Stimulated activated CD4-positive, alpha-beta T cell treated with anti-CD3 and anti-CD28 coated beads, Interleukin-1b, Interleukin-23, amount 100 ng/mL, for 1 hour (primary cell): Measurements from ENCODE around the gene PANX1.
"Not testable (repeated sequence)": the region's sequence is repeated elsewhere in the genome, so short reads cannot be mapped to it uniquely, and the experiment has no call there.

ENCODE experiments used
- DNase-seq, 2 donors: peaks; one replicate each; pipeline ENCODE4 v3.0.0-alpha.2; 2020; ENCODE audit warnings: low read depth in 2 of 2

Gene PANX1

DNA sequence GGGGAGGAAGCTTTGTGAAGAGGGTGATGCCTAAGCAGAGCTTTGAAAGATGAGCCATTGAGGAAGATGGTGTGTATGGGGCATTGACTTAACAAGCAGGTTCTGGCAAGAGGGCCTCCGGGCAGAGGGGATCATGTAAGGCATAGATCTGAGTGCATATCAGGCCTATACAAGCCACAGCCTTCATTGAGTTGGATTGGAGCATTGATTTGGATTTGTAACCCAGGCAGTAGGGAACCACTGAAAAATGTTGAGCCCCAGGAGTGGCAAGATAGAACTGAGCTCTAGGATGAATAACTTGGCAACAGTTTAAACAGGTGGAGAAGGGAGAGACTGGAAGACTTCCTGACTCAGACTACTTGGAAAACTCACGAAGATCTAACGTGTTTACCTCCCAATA lies 21.4 kb downstream of the PANX1 start:
- no peak for DNase-seq

DNA sequence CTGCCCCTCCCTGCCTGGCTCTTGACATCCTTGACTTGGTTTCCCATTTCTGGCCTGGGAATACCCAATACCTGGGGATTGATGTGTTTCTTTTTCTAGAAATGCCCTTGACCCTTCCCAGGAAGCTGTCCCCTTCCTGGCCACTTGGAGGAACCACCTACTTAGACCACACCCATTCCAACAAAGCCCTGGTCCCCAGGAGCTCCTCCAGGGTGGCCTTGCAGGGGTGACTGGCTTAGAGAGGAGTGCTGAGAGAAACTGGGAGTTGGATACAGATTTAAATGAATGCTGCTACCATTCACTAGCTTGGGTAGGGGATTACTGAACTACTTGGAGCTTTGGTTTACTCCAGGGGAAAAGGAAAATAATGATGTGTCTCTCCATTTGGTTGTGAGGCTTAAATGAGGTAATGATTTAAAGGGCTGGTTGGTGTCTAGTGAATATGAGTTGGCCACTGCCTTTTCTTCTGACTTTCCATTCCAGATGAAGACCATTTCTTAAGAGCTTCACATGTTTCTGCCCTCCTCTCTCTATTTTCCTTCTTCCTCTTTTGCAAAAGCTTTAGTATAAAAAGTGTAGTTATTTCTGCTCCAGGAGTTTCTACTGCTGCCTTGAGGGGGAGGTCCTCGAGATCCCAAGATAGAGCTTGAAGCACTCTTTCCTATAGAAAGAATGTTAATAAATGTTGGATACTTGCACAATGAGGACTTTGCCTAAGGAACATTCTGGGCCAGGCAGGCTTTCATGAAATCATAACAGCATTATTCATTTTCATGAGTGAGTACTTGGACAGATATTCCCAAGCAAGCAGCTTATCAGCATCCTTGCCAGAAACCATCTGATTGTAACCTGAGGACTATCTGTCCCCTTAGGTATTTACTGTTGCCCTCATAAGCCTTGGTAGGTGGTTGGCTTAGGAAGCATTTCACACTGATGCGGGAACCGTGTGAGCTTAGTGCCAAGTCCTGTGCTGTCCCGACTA lies 22.4 kb downstream of the PANX1 start:
- no peak for DNase-seq

DNA sequence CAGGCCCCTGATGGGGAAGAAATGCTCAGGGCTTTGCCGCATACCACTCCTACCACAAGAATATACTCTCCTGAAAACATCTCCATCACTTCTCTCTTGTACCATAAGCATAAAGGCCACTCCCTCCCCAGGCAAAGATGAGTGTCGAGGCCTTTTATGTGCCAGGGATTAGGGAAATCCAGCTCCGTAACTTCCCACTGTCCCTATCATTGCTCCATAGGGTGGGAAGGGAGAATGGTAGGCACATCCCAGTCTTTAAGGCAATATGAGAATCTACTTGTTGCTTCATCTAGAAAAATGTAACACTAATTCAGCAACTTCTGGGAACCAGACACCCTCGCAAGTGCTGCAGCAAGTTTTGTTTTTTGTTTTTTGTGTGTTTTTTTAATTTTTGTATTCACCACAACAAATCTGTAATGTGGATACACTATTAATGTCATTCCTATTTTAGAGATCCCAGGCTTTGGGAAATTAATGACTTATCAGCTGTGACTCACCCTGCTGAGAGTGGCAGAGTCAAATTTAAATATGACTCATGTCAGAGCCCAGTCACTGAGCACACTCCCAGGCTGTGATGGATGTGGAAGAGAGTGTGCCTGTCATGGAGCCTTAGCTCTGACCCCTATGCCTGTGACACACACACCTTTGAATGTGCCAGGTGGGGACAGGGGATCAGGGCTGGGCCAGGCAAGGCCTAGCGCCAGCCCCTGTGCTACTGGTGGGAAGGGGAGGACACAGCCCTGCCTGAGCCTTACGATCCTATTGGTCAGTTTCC lies 23.4 kb downstream of the PANX1 start:
- DNase-seq = no peak

DNA sequence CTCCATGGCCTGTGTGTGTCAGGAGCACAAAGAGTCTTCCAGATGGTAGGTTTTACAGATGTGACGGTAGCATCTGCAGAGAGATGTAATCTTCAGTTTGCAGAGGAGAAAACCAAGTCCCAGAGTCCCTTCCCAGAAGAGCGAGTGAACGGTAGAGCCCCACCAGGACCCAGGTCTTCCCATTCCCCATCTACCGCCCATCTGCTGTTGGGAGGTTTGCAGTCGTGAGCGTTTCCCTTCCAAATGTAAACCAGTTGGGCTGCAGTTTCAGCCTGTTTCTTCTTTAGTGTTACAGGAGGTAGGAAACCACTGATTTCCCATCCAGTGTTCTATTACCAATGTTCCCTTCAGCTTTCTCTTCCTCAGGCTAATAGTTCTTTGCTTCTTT lies 24.0 kb downstream of the PANX1 start:
- no peak for DNase-seq

DNA sequence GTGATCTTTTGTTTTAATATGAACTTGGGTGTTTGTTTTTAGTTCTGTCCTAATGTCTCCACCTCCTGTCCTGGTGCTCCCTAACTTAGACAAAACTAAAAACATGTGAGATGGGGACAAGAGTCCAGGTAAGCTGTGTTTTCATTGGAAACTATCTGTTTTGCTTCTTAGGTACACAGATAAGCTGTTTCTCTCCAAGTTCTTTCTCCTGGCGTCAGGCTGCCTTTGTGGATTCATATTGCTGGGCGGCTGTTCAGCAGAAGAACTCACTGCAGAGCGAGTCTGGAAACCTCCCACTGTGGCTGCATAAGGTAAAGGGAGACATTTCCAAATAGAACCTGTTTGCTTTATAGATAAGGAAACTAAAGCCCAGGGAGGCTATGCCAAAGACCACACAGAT lies 24.7 kb downstream of the PANX1 start:
- no peak for DNase-seq

DNA sequence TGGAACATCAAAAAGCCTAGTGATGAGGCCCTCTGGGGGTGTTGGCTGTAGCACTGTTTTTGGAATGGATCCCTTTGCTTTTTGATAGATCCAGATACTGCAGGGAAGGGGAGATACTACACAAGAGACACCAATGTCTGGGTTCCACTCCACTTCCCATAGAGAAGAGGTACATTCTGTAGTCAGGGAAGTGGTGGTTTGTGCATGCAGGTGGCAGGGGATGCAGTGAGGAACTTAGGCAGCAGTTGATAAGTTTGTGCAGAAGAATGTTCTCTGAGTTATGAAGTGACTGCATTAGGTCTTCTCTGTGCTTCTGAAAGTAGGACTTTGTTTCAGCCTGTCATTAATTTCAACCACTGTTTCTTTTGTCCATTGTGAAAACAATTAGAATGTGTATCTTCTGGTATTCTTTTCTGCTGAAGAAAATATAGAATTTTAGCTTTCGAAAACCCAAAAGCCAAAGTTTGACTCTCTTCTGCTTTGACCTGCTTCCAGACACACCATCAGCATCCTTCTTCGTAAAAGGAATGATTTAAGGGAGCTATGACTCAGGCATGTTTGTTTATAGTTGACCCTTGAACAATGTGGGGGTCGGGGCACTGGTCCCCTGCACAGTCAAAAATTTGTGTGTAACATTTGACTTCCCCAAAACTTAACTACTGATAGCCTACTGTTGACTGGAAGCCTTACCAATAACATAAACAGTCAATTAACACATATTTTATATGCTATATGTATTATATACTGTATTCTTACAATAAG lies 25.6 kb downstream of the PANX1 start:
- no peak for DNase-seq

DNA sequence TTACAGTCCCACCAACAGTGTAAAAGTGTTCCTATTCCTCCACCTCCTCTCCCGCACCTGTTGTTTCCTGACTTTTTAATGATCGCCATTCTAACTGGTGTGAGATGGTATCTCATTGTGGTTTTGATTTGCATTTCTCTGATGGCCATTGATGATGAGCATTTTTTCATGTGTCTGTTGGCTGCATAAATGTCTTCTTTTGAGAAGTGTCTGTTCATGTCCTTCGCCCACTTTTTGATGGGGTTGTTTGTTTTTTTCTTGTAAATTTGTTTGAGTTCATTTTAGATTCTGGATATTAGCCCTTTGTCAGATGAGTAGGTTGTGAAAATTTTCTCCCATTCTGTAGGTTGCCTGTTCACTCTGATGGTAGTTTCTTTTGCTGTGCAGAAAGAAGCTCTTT lies 28.7 kb downstream of the PANX1 start:
- not testable (repeated sequence) for DNase-seq

DNA sequence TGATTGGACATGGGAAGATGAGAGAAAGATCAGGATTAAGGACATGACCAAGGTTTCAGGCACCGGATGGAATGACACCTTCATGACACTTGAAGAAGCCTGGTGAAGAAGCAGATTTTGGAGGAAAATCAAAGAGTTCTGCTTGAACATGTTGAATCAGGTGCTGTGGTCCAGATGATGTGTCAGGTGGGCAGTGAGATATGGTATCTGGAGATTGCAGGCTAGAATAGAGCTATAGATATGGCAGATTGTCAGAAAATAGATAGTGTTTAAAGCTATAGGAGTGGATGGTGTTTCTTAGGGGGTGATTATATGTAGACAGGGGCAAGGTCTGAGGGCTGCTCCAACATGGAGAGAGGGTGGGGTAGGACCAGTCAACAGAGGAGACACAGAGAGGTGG lies 40.2 kb downstream of the PANX1 start:
- no peak for DNase-seq

DNA sequence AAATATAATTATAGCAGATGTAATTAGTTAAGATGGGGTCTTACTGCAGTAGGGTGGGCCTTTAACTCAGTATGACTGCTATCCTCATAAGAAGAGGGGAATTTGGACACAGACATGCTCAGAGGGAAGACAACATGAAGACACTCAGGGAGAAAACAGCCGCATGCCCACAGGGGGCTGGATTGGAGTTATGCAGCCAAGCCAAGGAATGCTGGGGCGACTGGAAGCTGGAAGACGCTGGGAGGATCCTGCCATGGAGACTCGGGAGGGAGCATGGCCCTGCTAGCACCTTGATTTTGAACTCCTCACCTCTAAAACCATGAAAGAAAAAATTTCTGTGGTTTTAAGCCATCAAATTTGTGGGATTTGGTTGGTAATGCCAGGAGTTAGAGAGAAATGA lies 40.9 kb downstream of the PANX1 start:
- DNase-seq = no peak

DNA sequence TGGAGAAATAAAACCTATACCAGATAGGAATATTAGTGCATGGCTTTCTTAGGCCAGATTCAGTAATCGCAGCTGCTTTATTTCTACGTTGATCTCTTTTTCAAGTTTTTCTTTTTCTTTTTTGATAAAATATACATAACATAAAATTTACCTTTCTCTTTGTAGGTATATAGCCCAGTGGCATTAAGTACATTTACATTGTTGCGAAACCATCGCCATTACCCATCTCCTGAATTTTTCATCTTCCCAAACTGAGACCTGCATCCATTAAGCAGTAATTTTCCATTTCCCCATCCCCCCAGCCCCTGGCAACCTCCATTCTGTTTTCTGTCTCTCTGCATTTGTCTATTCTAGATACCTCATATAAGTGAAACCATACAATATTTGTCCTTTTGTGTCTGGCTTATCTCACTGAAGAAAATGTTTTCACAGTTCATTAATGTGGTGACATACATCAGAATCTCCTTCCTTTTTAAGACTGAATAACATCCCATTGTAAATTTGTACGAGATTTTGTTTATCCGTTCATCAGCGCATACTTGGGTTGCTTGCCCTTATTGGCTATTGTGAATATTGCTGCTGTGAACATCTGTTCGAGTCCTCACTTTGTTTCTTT lies 41.4 kb downstream of the PANX1 start:
- no peak for DNase-seq

DNA sequence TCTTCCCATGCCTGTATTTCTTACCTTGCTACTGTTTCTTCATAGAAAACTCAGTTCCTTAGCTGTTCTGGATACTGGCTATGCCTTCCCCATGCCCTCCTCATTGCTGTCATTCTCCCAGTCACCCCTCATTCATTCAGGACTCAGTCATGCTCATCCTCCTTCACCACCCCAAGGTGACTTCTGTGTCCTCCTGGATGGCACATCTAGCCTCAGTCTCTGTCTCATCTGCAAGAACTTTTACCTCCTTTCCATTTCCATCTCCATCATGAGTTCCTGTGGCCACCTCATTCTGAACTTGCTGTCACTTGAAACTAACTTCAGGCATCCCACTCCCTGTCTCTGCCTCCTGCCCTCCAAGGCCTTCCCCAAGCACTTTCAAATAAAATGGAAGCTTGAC lies 42.3 kb downstream of the PANX1 start:
- no peak for DNase-seq

DNA sequence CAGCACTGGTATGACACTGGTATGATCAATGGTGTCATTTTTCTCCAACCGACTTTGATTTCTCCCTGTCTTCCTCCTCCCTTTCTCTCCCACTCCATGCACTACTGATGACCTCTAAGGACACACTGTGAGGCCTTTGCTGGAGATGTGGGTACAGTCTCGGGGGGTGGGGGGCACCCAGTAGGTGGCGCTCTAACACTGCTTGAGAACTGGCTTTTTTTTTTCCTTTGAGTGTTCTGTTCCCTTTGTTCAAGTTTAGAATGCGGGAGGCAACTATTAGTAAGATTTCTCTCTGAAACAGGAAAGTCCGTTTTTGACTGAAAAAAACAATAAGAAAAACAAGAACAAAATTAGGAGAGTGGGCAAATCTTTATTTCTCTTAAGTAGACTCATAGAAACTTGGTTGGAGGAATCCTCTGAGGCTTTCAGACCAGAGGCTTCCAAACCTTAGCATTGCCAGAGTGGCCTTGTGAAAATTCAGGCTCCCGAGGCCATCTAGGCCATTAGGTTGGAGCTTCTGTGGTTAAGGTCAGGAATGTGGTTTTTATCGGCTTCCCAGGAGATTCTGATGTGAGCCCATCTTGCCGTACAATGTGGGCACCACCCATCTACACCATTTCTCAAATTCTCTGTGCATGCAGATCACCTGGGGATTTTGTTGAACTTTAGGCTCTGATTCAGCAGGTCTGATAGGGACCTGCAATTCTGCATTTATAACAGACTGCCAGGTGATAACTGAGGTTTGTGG lies 43.2 kb downstream of the PANX1 start:
- DNase-seq = no peak

DNA sequence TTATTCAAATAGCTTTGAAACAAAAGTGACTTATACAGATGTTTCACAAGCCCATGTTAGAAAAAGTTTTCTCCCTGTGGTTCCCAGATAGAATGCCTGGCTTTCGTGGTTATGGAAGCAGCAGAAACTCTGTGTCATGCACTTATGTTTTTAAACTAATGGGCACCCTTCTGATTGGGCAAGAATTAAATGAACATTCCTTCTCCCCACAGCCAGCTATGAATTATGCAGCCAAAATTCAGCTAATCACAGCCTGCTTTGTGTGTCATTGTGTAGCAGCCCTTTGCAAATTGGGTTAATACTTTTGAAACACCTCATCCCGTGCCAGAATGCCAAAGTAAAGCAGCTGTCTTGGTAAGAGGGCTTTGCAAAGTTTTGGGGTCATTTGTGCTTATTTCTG lies 46.9 kb downstream of the PANX1 start:
- no peak for DNase-seq

DNA sequence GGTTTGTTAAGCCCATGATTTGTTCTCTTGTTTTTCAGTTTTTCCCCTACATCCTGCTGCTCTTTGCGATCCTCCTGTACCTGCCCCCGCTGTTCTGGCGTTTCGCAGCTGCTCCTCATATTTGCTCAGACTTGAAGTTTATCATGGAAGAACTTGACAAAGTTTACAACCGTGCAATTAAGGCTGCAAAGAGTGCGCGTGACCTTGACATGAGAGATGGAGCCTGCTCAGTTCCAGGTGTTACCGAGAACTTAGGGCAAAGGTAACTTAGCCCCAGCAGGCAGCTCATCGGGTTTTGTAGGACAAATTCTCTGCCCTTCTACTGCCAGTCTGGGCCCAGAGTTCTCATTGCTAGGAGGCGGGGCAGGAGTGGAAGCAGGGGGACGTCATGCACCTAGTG lies 49.7 kb downstream of the PANX1 start:
- DNase-seq = no peak

DNA sequence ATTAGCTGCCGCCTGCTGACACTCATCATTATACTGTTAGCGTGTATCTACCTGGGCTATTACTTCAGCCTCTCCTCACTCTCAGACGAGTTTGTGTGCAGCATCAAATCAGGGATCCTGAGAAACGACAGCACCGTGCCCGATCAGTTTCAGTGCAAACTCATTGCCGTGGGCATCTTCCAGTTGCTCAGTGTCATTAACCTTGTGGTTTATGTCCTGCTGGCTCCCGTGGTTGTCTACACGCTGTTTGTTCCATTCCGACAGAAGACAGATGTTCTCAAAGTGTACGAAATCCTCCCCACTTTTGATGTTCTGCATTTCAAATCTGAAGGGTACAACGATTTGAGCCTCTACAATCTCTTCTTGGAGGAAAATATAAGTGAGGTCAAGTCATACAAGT lies 51.1 kb downstream of the PANX1 start:
- DNase-seq = no peak

DNA sequence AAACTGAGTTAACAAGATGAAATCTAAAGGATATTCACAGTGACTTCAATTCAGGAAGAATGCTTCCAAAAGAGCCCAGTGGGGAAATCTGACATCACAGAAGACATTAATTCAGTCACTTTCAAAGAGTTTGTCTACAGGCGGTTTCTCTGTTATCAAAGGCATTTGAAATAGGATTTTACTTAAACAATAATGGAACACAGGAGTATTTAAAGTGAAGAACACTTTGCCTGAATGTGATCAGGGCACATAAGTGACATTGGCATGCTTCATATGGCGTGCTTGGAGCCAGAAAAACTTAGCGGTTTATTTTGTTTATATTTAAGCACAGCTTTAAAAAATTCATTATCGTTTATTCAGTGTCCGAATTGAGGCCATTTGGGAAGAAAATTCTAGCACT lies 52.9 kb downstream of the PANX1 start:
- no peak for DNase-seq

DNA sequence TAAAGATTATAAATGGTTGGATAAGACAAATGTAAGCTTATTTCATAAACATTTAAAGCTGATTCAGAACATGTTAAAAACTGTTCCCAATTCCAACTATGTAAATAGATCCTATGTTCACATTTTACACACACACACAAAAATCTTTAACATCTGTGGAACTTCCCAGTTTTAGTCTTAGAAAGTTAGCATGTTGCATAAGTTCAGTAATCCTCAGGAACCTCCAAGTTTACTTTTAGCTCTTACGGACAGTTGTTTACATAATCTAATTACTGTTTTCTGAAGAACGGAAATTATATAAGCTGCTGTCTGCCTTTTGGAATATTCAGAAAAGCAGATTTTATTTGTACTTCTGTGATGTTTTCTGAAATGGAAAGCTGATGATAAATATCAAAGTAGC lies 53.3 kb downstream of the PANX1 start:
- no peak for DNase-seq

DNA sequence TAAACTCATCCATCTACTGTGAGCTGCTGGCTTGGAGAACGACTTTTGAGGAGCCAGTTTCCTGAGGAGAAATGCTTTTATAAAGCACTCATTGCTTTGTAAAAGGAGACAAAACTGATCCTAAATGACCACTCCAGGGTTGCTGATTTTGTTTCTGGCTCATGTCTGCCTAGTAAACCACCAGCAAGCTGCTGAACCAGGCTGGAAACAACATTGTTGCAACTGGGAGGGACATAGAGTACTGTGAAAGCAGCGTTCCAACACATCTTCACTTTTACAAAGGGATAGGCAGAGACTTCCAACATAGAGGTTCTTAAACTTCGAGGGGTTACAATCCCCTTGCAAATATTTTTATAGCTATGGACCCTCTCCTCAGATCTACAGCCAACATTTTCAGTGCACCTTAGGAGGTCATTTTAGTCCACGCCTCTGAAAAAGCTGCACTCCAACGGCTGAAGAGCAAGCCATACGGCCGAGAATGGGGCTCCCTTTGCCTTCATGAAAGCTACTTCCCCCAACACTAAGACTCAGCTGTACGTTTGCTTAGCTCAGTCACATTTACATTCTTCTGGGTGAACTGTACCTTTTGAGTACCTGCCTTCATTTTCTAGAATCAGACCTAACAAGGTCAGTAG lies 54.7 kb downstream of the PANX1 start:
- DNase-seq = no peak

DNA sequence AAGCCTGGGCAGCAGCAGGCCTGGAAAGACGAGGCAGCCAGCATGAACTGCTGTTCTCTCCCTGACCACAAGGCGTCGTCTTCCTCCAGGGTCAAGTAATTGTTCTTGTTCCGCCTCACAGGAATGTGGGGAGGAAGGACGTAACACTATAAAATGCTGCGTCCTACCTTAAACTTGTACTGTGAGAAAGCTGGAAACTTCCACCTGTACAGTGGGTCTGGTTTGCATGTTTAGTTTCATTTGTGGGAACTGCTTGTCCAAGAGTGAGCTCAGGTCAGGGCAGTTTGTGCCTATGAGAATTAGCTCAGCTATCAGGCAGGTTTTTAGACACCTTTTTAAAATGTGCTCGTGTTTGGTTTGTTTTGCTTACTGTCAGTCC lies 55.2 kb downstream of the PANX1 start:
- DNase-seq = no peak

DNA sequence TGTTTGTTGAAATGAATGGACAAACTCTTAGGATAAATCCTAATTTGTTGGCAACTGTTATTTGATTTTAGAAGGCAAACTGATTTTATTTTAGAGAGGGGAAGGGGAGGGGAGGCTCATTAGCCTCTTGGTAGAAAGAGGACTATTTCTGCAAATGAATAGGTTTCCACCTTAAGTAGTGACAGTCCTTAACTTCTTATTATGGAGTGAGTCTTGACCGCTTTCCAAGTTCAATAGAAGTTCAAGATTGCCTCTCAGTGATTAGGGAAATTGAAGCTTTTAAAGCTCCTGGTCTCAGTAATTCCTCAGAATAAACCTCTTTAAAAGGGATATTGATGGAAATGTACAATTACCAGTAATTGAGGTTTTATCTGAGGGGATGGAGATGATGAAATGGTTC lies 55.7 kb downstream of the PANX1 start:
- DNase-seq = no peak

DNA sequence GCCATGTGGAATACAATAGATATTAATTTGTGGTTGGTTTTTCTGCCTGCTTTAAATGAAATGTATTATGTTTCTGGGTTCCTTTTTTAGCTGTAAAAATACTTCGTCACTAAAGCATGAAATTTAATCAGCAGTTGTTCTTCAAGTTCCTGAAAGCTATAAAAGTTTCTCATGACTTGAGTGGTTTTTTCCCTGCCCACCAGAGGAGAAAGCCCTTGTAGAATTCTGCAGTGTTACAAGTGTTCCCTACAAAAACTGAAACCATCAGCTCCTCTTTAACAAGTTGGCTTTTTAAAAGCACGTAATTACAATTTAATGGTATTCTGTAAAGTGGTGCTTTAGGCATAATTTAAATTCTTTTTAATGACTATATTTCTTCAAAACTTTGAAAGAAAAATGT lies 56.2 kb downstream of the PANX1 start:
- no peak for DNase-seq
